ENCODE data around the gene ATP23. TPM values are rescaled to one million over a fixed set of nuclear protein-coding genes. Genes with fewer than 3 reads are reported as not detected.

ATP23 gene
- total RNA-seq, 1 donor from 2014 or later: 2.6 TPM

GRCh38 chr12:57998251-57998650 is 56.9 kb downstream of the ATP23 start:
- H3K4me1 Mint-ChIP-seq (ENCODE audit: unreplicated experiment): no peaks in the 10 kb centered on the region
- H3K27ac Mint-ChIP-seq (ENCODE audit: unreplicated experiment): no peak overlapping the region
- no peaks in the 10 kb centered on the region for H3K36me3 Mint-ChIP-seq (ENCODE audit: unreplicated experiment)
- DNase-seq (ENCODE audit: extremely low spot score, unreplicated experiment): no peak
- peaks cover 31% of the 10 kb centered on the region for H3K9me3 Mint-ChIP-seq (ENCODE audit: unreplicated experiment)
- peaks cover 9% of the 10 kb centered on the region for H3K27me3 Mint-ChIP-seq (ENCODE audit: unreplicated experiment)
- no peak for TF ChIP-seq CTCF (IDR thresholded peaks at IDR 0.05)
- H3K4me3 Mint-ChIP-seq (ENCODE audit: unreplicated experiment): no peak overlapping the region

- no peak for TF ChIP-seq CTCF (IDR thresholded peaks at IDR 0.05)
- H3K36me3 Mint-ChIP-seq (ENCODE audit: unreplicated experiment): no peaks in the 10 kb centered on the region
- H3K27me3 Mint-ChIP-seq (ENCODE audit: unreplicated experiment): peaks cover 5% of the 10 kb centered on the region
- no peak for DNase-seq (ENCODE audit: extremely low spot score, unreplicated experiment)
- peaks cover 27% of the 10 kb centered on the region for H3K9me3 Mint-ChIP-seq (ENCODE audit: unreplicated experiment)
- H3K27ac Mint-ChIP-seq (ENCODE audit: unreplicated experiment): no peak overlapping the region
- no peak overlapping the region for H3K4me3 Mint-ChIP-seq (ENCODE audit: unreplicated experiment)
- H3K4me1 Mint-ChIP-seq (ENCODE audit: unreplicated experiment): no peaks in the 10 kb centered on the region
These were observed 59.1 kb downstream of the ATP23 start for GRCh38 chr12:58000499-58000898.

GRCh38 chr12:58007875-58008274 is 66.5 kb downstream of the ATP23 start:
- Mint-ChIP-seq H3K27me3 (ENCODE audit: unreplicated experiment) (peaks cover 10% of the 10 kb centered on the region), H3K36me3 (ENCODE audit: unreplicated experiment) (no peaks in the 10 kb centered on the region), H3K9me3 (ENCODE audit: unreplicated experiment) (no peaks in the 10 kb centered on the region), H3K4me1 (ENCODE audit: unreplicated experiment) (peaks cover 3% of the 10 kb centered on the region), H3K4me3 (ENCODE audit: unreplicated experiment) (no peak overlapping the region), H3K27ac (ENCODE audit: unreplicated experiment) (no peak overlapping the region)
- no peak for DNase-seq (ENCODE audit: extremely low spot score, unreplicated experiment)
- TF ChIP-seq CTCF (IDR thresholded peaks at IDR 0.05): no peak

GRCh38 chr12:58008634-58009033 is 67.3 kb downstream of the ATP23 start:
- Mint-ChIP-seq H3K36me3 (ENCODE audit: unreplicated experiment) (no peaks in the 10 kb centered on the region), H3K27ac (ENCODE audit: unreplicated experiment) (no peak overlapping the region), H3K27me3 (ENCODE audit: unreplicated experiment) (peaks cover 12% of the 10 kb centered on the region), H3K9me3 (ENCODE audit: unreplicated experiment) (no peaks in the 10 kb centered on the region), H3K4me1 (ENCODE audit: unreplicated experiment) (peaks cover 3% of the 10 kb centered on the region), H3K4me3 (ENCODE audit: unreplicated experiment) (no peak overlapping the region)
- DNase-seq (ENCODE audit: extremely low spot score, unreplicated experiment): no peak
- TF ChIP-seq CTCF (IDR thresholded peaks at IDR 0.05): no peak

Other genes starting within 250 kb of the ATP23 start
- gene OS9, start 247.4 kb upstream of the ATP23 start, total RNA-seq: 338 and 363 TPM in 2 replicates
- gene AGAP2, start 202.8 kb upstream of the ATP23 start, total RNA-seq: 2.4 and 2.6 TPM in 2 replicates
- 36.2 and 37.4 TPM in 2 replicates for gene TSPAN31, start 196.5 kb upstream of the ATP23 start, total RNA-seq
- 137 and 142 TPM in 2 replicates for gene CDK4, start 189.3 kb upstream of the ATP23 start, total RNA-seq
- gene MARCHF9, start 186.5 kb upstream of the ATP23 start, total RNA-seq: 19.2 and 21.1 TPM in 2 replicates
- gene CYP27B1, start 174.5 kb upstream of the ATP23 start, total RNA-seq: 1.7 and 2.3 TPM in 2 replicates
- 22.3 and 23.9 TPM in 2 replicates for gene METTL1, start 169.5 kb upstream of the ATP23 start, total RNA-seq
- 9.8 and 11.8 TPM in 2 replicates for gene EEF1AKMT3, start 169.0 kb upstream of the ATP23 start, total RNA-seq
- gene TSFM, start 158.8 kb upstream of the ATP23 start, total RNA-seq: 23.6 and 28.5 TPM in 2 replicates
- gene AVIL, start 122.8 kb upstream of the ATP23 start, total RNA-seq: 4.7 and 6.0 TPM in 2 replicates
- 171 and 179 TPM in 2 replicates for gene CTDSP2, start 94.8 kb upstream of the ATP23 start, total RNA-seq

All from osteocyte (in vitro differentiated cells).